MV-4-11 (cell line): ENCODE measurements around the gene SLC2A13.
"Not testable (repeated sequence)": the region's sequence is repeated elsewhere in the genome, so short reads cannot be mapped to it uniquely, and the experiment has no call there.

Experiments used
- DNase-seq: peaks from one replicate; lab custom pipeline; 2025; lab: John Stamatoyannopoulos, UW

SLC2A13 gene

GRCh38 chr12:39807043-39807442 lies 298.8 kb downstream of the SLC2A13 start:
- DNase-seq = peak; percentile 64

- DNase-seq = no peak
These were observed 300.2 kb downstream of the SLC2A13 start for GRCh38 chr12:39805651-39806050.

GRCh38 chr12:39804898-39805297 lies 301.0 kb downstream of the SLC2A13 start:
- DNase-seq = no peak

- no peak for DNase-seq
These were observed 301.4 kb downstream of the SLC2A13 start for GRCh38 chr12:39804479-39804878.

GRCh38 chr12:39803151-39803550 lies 302.7 kb downstream of the SLC2A13 start:
- DNase-seq = no peak

GRCh38 chr12:39798977-39799376 lies 306.9 kb downstream of the SLC2A13 start:
- DNase-seq = no peak

GRCh38 chr12:39798429-39798828 lies 307.5 kb downstream of the SLC2A13 start:
- DNase-seq = no peak

- DNase-seq = no peak
These were observed 310.4 kb downstream of the SLC2A13 start for GRCh38 chr12:39795481-39795880.

- no peak for DNase-seq
These were observed 312.9 kb downstream of the SLC2A13 start for GRCh38 chr12:39792938-39793337.

- DNase-seq = no peak
These were observed 317.6 kb downstream of the SLC2A13 start for GRCh38 chr12:39788239-39788638.

GRCh38 chr12:39785814-39786213 lies 320.1 kb downstream of the SLC2A13 start:
- not testable (repeated sequence) for DNase-seq

GRCh38 chr12:39782026-39782545 lies 323.8 kb downstream of the SLC2A13 start:
- no peak for DNase-seq

- peak; percentile 23 for DNase-seq
These were observed 324.9 kb downstream of the SLC2A13 start for GRCh38 chr12:39780913-39781446.

GRCh38 chr12:39780411-39780912 lies 325.4 kb downstream of the SLC2A13 start:
- no peak for DNase-seq

- DNase-seq = no peak
These were observed 326.0 kb downstream of the SLC2A13 start for GRCh38 chr12:39779768-39780340.

- no peak for DNase-seq
These were observed 328.4 kb downstream of the SLC2A13 start for GRCh38 chr12:39777465-39777864.

GRCh38 chr12:39773266-39773665 lies 332.6 kb downstream of the SLC2A13 start:
- DNase-seq = no peak

GRCh38 chr12:39772821-39773259 lies 333.0 kb downstream of the SLC2A13 start:
- no peak for DNase-seq

- DNase-seq = no peak
These were observed 334.4 kb downstream of the SLC2A13 start for GRCh38 chr12:39771456-39771855.

GRCh38 chr12:39764944-39765560 lies 340.8 kb downstream of the SLC2A13 start:
- DNase-seq = peak; percentile 38

- DNase-seq = no peak
These were observed 342.1 kb downstream of the SLC2A13 start for GRCh38 chr12:39763890-39764169.

- no peak for DNase-seq
These were observed 342.6 kb downstream of the SLC2A13 start for GRCh38 chr12:39763071-39763889.

GRCh38 chr12:39755478-39755877 lies 350.4 kb downstream of the SLC2A13 start:
- DNase-seq = no peak
